PC-9 (cell line): ENCODE data around the gene CASKIN1. TPM values are rescaled to one million over a fixed set of nuclear protein-coding genes. Genes with fewer than 3 reads are reported as not detected.
A peak's percentile ranks its signal among the peaks of the same experiment; 100 is the strongest.

ENCODE experiments used
- BruUV-seq: library from RNA; stranded (reverse); fragments of 400-500 nt; replicated peaks from 2 replicates; lab custom pipeline; 2021; lab: Mats Ljungman, UMichigan
- CTCF ChIA-PET: fragments of 300-600 bp; sonication (Branson Sonifier 250); formaldehyde crosslinking; loops from one replicate; lab custom pipeline; 2022; ENCODE audit warnings: antibody characterized with exemption; lab: Charles Lee
- POLR2A ChIA-PET: fragments of 300-600 bp; sonication (Branson Sonifier 250); formaldehyde crosslinking; loops from one replicate; lab custom pipeline; 2022; ENCODE audit warnings: antibody characterized with exemption; ENCODE audit not compliant: unreplicated experiment; lab: Charles Lee
- DNase-seq, 2 experiments: peaks; one replicate each; pipeline versions ENCODE4 v3.0.0 to v3.0.0-alpha.2; 2015 to 2022; ENCODE audit warnings: mixed read lengths in 1 of 2
- H2AFZ ChIP-seq: fragments of 200-600 bp; sonication (generic); 2 replicates; pipeline ENCODE4 v1.8.1; 2017; ENCODE audit warnings: antibody characterized with exemption
- H3F3A ChIP-seq: fragments of 200-600 bp; sonication (generic); 2 replicates; pipeline ENCODE4 v1.8.1; 2017; ENCODE audit warnings: antibody characterized with exemption, mild to moderate bottlenecking, low read depth; ENCODE audit not compliant: insufficient read depth
- H3K27ac ChIP-seq: fragments of 200-600 bp; sonication (generic); 2 replicates; pipeline ENCODE4 v1.6.1; 2016; ENCODE audit warnings: mixed run types
- H3K27me3 ChIP-seq: fragments of 200-600 bp; sonication (generic); 2 replicates; pipeline ENCODE4 v1.6.1; 2016; ENCODE audit warnings: low read depth, mixed run types; ENCODE audit not compliant: insufficient read depth
- H3K36me3 ChIP-seq: fragments of 200-600 bp; sonication (generic); 2 replicates; pipeline ENCODE4 v1.6.1; 2016; ENCODE audit warnings: low read depth, mixed run types
- H3K4me1 ChIP-seq: fragments of 200-600 bp; sonication (generic); replicated peaks from 2 replicates; pipeline ENCODE4 v1.6.1; 2016; ENCODE audit warnings: mixed run types; ENCODE audit not compliant: insufficient read depth
- H3K4me2 ChIP-seq: fragments of 200-600 bp; sonication (generic); 2 replicates; pipeline ENCODE4 v1.6.1; 2017; ENCODE audit warnings: mixed run types
- H3K4me3 ChIP-seq: fragments of 200-600 bp; sonication (generic); 2 replicates; pipeline ENCODE4 v1.6.1; 2016; ENCODE audit warnings: mixed run types
- H3K79me2 ChIP-seq: fragments of 200-600 bp; sonication (generic); 2 replicates; pipeline ENCODE4 v1.6.1; 2017; ENCODE audit warnings: low read depth, mixed run types
- H3K9me2 ChIP-seq: fragments of 200-600 bp; sonication (generic); 2 replicates; pipeline ENCODE4 v1.8.1; 2017; ENCODE audit warnings: mild to moderate bottlenecking; ENCODE audit not compliant: insufficient read depth
- H3K9me3 ChIP-seq: fragments of 200-600 bp; sonication (generic); 2 replicates; pipeline ENCODE4 v1.8.1; 2016; ENCODE audit warnings: low read depth; ENCODE audit not compliant: insufficient read depth
- H4K20me1 ChIP-seq: fragments of 200-600 bp; sonication (generic); 2 replicates; pipeline ENCODE4 v1.8.1; 2017; ENCODE audit not compliant: insufficient read depth
- CTCF ChIP-seq: fragments of 200-600 bp; sonication (generic); conservative IDR thresholded peaks from 2 replicates; pipeline ENCODE4 v1.6.1; 2017; ENCODE audit warnings: mixed run types, antibody characterized with exemption, mild to moderate bottlenecking, moderate library complexity
- EZH2 ChIP-seq: fragments of 200-600 bp; sonication (generic); IDR thresholded peaks from 2 replicates; pipeline ENCODE4 v1.8.0; 2017; ENCODE audit warnings: antibody characterized with exemption, low read depth
- intact Hi-C: fragments of 100-400 bp; cut with micrococcal nuclease; formaldehyde crosslinking; loops from one replicate; pipeline ENCODE4 v1.10.0; 2022; ENCODE audit not compliant: unreplicated experiment
- total RNA-seq: library from RNA; stranded (reverse); gene quantifications from 2 replicates; pipeline ENCODE4 v1.2.3, GENCODE V29; 2021

CASKIN1 gene
- total RNA-seq, 1 experiment from 2014 or later, result 2.1 TPM

DNA sequence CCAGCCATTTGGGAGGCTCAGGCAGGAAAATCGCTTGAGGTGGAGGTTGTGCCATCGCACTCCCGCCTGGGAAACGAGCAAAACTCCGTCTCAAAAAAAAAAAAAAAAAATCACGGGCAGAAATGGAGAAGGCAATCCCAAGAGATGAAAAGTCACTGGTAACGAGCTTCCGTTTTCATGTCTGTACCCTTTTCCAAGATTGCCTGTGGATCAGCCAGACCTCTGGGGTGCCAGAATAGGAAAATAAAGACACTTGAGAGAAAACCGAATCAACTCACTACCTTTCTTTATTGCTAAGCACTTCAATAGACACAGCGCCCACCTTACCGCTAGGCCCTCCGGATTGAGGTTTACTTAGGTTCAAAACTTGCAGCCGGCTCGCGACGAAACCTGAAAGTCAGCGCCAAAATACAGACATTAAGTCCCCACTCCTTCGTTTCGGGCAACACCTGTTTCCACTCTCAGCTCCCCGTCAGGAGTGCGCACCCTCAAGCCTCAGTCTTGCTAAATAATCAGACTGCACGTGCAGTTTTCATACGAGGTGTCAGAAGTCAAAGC is 41.8 kb downstream of the CASKIN1 start:
- peaks cover 84% of the 10 kb centered on the region for H3K79me2 ChIP-seq
- CTCF ChIA-PET, result interaction anchor here (0.6 to 1.2 kb wide), 5 partner anchors 14 to 225 kb away, joined by 3 to 6 read pairs (median 3); no protein-coding TSS in a partner anchor
- H3K4me2 ChIP-seq, result peak overlapping the region; percentile 82
- peaks cover 39% of the 10 kb centered on the region for H3K4me1 ChIP-seq
- H3K36me3 ChIP-seq, result peaks cover 29% of the 10 kb centered on the region
- peaks cover 80% of the 10 kb centered on the region for H4K20me1 ChIP-seq
- H3K27me3 ChIP-seq, result no peaks in the 10 kb centered on the region
- no peak overlapping the region for H2AFZ ChIP-seq
- intact Hi-C loops, result loop anchor here (1.0 to 5.0 kb wide), 4 partner anchors 9 to 372 kb away; partner anchors contain the start of genes ECI1, NUBP2, PGP and SPSB3
- no peak for DNase-seq
- H3K9me2 ChIP-seq, result no peaks in the 10 kb centered on the region
- peak overlapping the region; percentile 73 for H3K27ac ChIP-seq
- peaks cover 53% of the 10 kb centered on the region for H3F3A ChIP-seq
- POLR2A ChIA-PET, result interaction anchor here (0.6 to 1.8 kb wide), 9 partner anchors 19 to 528 kb away, joined by 3 to 16 read pairs (median 9); partner anchors contain the start of genes E4F1, KCTD5, PGP and PKD1
- TF ChIP-seq EZH2 (no peak), CTCF (no peak)
- no peaks in the 10 kb centered on the region for H3K9me3 ChIP-seq
- peak overlapping the region; percentile 99 for H3K4me3 ChIP-seq
- TSS peak; percentile 72 for BruUV-seq

- Histone ChIP-seq H3K79me2 (peaks cover 67% of the 10 kb centered on the region), H4K20me1 (peaks cover 64% of the 10 kb centered on the region), H3K9me3 (no peaks in the 10 kb centered on the region), H3K4me3 (peak overlapping the region; percentile 99), H3K4me2 (peak overlapping the region; percentile 82), H3K4me1 (peaks cover 39% of the 10 kb centered on the region), H3K27me3 (no peaks in the 10 kb centered on the region), H3F3A (peaks cover 65% of the 10 kb centered on the region), H3K9me2 (no peaks in the 10 kb centered on the region), H2AFZ (no peak overlapping the region), H3K36me3 (peaks cover 29% of the 10 kb centered on the region), H3K27ac (peak overlapping the region; percentile 73)
- BruUV-seq, result no TSS peak
- TF ChIP-seq CTCF (no peak), EZH2 (no peak)
- ChIA-PET CTCF (interaction anchor here (0.6 kb wide), 2 partner anchors 45 to 577 kb away, joined by 4 to 22 read pairs; no protein-coding TSS in a partner anchor), POLR2A (no interaction called here)
- intact Hi-C loops, result loop anchor here (5.0 kb wide), 1 partner anchor 371 kb away; the partner anchor contains the start of genes NUBP2 and SPSB3
- DNase-seq, result peak in 1 of 2 experiments; percentile 45
Observed at GRCh38 chr16:2152695-2153506, 43.5 kb downstream of the CASKIN1 start.
